ENCODE results near the gene BNC1. TPM values are rescaled to one million over a fixed set of nuclear protein-coding genes. Genes with fewer than 3 reads are reported as not detected.
A peak's percentile ranks its signal among the peaks of the same experiment; 100 is the strongest.
"Not testable (repeated sequence)": the region's sequence is repeated elsewhere in the genome, so short reads cannot be mapped to it uniquely, and the experiment has no call there.

The BNC1 gene
- total RNA-seq, 1 experiment from 2014 or later: 28.6 TPM

- peak overlapping the region; percentile 85 for H3K4me3 ChIP-seq
- H3K9me3 ChIP-seq: no peaks in the 10 kb centered on the region
- peak; percentile 29 for DNase-seq
- no peaks in the 10 kb centered on the region for H3K27me3 ChIP-seq
- H3K36me3 ChIP-seq: peaks cover 42% of the 10 kb centered on the region
Measured at GRCh38 chr15:83282776-83283137, 1.7 kb downstream of the BNC1 start.

GRCh38 chr15:83282141-83282540 is 2.3 kb downstream of the BNC1 start:
- Histone ChIP-seq H3K9me3 (no peaks in the 10 kb centered on the region), H3K27me3 (no peaks in the 10 kb centered on the region), H3K4me3 (peak overlapping the region; percentile 85), H3K36me3 (peaks cover 46% of the 10 kb centered on the region)
- DNase-seq: no peak

GRCh38 chr15:83278191-83278590 is 6.3 kb downstream of the BNC1 start:
- H3K36me3 ChIP-seq: peaks cover 53% of the 10 kb centered on the region
- DNase-seq: no peak
- no peak overlapping the region for H3K4me3 ChIP-seq
- H3K9me3 ChIP-seq: no peaks in the 10 kb centered on the region
- H3K27me3 ChIP-seq: no peaks in the 10 kb centered on the region

- no peaks in the 10 kb centered on the region for H3K27me3 ChIP-seq
- no peak for DNase-seq
- H3K4me3 ChIP-seq: no peak overlapping the region
- H3K36me3 ChIP-seq: peaks cover 42% of the 10 kb centered on the region
- H3K9me3 ChIP-seq: no peaks in the 10 kb centered on the region
Measured at GRCh38 chr15:83276661-83277060, 7.8 kb downstream of the BNC1 start.

DNA sequence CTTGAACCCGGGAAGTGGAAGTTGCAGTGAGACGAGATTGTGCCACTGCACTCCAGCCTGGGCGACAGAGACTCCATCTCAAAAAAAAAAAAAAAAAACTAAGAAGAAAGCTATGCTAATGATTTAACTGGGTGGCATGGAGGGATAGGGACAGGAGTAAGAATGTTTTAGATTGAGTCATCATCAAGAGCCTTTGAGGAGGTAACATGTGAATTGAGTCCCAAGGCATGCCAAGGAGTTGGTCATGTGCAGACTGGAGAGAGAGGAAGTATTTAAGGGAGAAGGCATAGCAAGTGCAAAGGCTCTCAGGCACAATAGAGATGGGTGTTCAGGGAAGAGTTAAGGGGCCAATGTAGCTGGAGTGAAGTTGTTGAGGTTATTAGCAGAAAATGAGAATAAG is 9.1 kb downstream of the BNC1 start:
- H3K36me3 ChIP-seq: peaks cover 40% of the 10 kb centered on the region
- peak; percentile 30 for DNase-seq

GRCh38 chr15:83270176-83270575 is 14.3 kb downstream of the BNC1 start:
- peaks cover 51% of the 10 kb centered on the region for H3K36me3 ChIP-seq
- no peaks in the 10 kb centered on the region for H3K27me3 ChIP-seq
- no peak for DNase-seq
- no peak overlapping the region for H3K4me3 ChIP-seq
- no peaks in the 10 kb centered on the region for H3K9me3 ChIP-seq

More for the DNA sequence above, 9.1 kb downstream of the BNC1 start:
- Histone ChIP-seq H3K27me3 (no peaks in the 10 kb centered on the region), H3K4me3 (no peak overlapping the region), H3K9me3 (no peaks in the 10 kb centered on the region)

DNA sequence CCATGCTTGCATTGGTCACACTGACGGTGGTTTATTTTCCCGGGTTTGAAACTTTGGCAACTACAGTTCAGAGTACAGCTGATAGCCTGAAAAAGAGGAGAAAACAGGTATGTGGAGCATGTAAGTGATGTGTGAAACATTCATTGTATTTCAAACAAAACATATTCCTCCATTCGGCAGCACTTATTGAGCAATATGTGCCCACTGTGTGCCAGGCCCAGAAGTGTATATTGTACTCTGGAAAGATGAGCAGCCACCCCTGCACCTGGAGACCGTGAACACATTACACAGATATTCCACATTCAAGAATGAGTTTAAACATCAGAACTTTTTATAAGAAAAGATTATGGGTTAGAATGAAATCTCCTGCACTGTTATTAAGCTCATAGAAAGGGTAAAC is 16.3 kb downstream of the BNC1 start:
- Histone ChIP-seq H3K27me3 (no peaks in the 10 kb centered on the region), H3K36me3 (peaks cover 69% of the 10 kb centered on the region)
- no peak for DNase-seq

DNA sequence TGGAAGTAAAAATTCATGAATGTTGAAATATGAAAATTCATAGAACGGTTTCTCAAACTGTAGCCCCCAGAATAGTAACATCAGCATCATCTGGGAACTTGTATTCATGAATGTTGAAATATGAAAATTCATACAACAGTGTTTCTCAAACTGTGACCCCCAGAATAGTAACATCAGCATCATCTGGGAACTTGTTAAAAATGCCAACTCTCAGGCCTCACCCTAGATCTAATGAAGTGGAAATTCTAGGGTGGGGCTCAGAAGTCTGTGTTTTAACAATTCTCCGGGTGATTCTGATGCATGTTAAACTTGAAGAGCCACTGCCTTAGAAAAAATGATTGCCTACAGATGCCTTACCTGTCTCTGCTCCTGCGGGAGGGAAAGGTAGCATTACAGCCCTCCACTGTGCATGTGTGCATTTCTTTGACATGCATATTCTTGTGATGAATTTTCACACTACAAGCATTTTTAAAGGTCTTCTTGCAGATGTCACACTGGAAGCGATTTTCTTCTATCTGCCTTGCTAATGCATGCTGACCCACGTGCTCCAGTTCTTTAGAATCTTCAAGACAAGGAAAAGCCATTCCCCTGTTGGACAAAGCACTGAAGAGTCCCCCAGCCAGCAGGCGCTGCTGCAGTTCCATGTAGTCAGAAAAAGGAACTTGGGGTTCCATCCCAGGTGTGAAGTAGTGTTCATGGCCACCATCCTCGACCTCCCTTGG is 21.7 kb downstream of the BNC1 start:
- no peaks in the 10 kb centered on the region for H3K9me3 ChIP-seq

More for the DNA sequence above, 16.3 kb downstream of the BNC1 start:
- H3K9me3 ChIP-seq: no peaks in the 10 kb centered on the region
- H3K4me3 ChIP-seq: no peak overlapping the region

DNA sequence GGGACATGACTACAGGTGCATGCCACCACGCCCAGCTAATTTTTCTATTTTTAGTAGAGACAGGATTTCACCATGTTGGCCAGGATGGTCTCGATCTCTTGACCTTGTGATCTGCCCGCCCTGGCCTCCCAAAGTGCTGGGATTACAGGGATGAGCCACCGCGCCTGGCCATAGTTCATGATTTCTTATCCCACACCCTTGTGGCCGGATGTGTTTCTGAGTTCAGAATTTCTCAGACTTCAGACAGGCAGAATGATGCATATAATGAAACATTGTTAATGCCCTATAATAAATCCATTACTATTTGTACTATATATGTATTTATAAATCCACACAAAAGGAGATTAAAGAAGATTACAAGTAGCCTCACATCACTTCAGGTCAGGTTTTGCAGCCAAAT is 22.3 kb downstream of the BNC1 start:
- peaks cover 97% of the 10 kb centered on the region for H3K36me3 ChIP-seq
- DNase-seq, H3K9me3 ChIP-seq, H3K4me3 ChIP-seq, H3K27me3 ChIP-seq: not testable (repeated sequence)

More for the DNA sequence above, 21.7 kb downstream of the BNC1 start:
- DNase-seq: no peak
- no peaks in the 10 kb centered on the region for H3K27me3 ChIP-seq
- H3K36me3 ChIP-seq: peaks cover 97% of the 10 kb centered on the region
- H3K4me3 ChIP-seq: no peak overlapping the region

GRCh38 chr15:83250781-83251180 is 33.7 kb downstream of the BNC1 start:
- Histone ChIP-seq H3K9me3 (peaks cover under 1% of the 10 kb centered on the region; the same call in 1 of the 2 replicates), H3K27me3 (peaks cover 18% of the 10 kb centered on the region), H3K36me3 (peaks cover 5% of the 10 kb centered on the region), H3K4me3 (no peak overlapping the region)
- DNase-seq: no peak

DNA sequence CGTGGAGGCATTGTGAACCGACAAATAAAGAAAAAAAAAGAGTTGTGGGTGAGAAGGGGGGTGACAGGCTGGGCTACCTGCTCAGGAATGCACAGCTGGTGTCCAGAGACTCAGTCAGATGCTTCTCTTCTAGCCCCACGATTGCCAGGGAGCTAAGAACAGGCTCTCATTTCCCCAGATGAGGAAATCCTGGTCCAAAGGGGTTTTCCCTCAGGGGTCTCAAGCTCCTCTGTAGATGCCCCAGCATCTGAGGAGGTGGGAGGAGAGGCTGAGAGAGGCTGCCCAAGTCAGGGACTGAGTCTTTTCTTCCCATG is 35.5 kb downstream of the BNC1 start:
- H3K9me3 ChIP-seq: peaks cover 8% of the 10 kb centered on the region; the same call in 1 of the 2 replicates
- peaks cover 24% of the 10 kb centered on the region for H3K27me3 ChIP-seq
- no peak for DNase-seq
- H3K4me3 ChIP-seq: no peak overlapping the region
- no peaks in the 10 kb centered on the region for H3K36me3 ChIP-seq

DNA sequence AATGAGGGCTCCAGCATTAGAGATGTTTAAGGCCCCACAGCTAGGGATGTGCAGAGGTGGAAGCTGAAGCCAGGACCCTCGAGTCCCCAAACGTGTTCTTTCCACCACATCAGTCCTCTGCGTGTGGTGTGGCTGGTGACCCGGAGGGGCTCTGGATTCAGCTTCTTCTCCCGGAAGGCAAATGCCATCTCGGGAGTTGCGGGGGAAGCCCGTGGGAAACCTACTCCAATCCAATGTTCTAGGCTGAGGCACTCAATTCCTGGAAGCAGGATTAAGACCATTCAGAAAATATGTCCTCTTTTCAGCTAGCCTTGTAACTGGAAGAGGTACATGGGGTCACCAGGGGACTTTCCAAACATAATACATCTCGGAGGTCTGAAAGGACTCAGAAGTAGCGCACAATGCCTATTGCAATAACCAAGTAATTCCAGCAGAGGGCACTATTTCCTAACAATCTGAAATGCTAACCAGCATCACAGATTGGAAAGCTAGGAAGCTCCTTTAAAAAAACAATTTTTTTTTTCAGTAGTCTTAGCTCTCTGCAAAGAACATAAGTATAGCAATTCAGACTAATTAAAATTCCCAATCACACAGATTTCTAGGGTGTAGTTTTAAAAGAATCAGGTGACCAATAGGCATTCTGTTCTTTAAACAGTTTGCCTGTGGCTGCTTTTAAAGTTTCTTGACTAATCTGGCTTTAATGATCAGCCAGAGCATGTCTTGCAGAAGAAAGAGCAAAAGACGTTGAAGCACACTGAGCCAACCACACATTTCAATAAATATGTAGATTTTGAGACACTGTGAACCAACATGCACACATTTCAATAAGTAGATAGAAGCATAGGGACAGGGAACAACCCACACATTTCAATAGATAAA is 36.1 kb downstream of the BNC1 start:
- Histone ChIP-seq H3K4me3 (no peak overlapping the region), H3K36me3 (no peaks in the 10 kb centered on the region), H3K9me3 (peaks cover 8% of the 10 kb centered on the region; the same call in 1 of the 2 replicates), H3K27me3 (peaks cover 26% of the 10 kb centered on the region)
- no peak for DNase-seq

DNA sequence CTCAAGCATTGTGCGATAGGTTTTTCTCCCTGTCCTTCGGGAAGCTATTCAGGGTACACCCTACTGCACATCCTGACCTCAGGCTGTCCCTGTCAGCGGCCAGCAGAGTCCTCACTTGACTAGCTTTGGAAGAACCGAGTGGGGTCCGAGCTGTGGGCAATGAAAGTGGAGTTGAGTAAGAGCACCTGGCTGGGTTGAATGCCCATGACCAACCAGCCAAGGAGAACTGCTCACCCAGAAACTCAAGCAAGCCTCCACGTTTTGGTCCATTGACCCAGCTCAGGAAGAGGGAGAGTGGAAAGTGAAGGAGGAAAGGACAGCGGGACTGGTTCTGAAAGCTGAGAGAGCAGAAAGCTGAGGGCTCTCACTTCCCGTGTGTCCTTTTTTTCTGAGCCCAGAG is 40.8 kb downstream of the BNC1 start:
- DNase-seq: no peak
- H3K27me3 ChIP-seq: peaks cover 31% of the 10 kb centered on the region
- H3K36me3 ChIP-seq: no peaks in the 10 kb centered on the region
- no peak overlapping the region for H3K4me3 ChIP-seq
- H3K9me3 ChIP-seq: peaks cover 8% of the 10 kb centered on the region; the same call in 1 of the 2 replicates

DNA sequence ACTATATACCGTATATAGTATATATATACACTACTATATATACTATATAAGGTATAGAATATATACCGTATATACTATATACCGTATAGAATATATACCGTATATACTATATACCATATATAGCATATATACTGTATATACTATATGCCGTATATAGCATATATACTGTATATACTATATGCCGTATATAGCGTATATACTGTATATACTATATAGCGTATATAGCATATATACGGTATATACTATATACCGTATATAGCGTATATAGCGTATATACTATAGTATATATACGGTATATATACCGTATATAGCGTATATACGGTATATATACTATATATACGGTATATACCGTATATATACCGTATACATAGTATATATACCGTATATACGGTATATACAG is 54.2 kb downstream of the BNC1 start:
- no peaks in the 10 kb centered on the region for H3K9me3 ChIP-seq
- H3K27me3 ChIP-seq: no peaks in the 10 kb centered on the region
- no peak for DNase-seq
- H3K4me3 ChIP-seq: no peak overlapping the region
- H3K36me3 ChIP-seq: no peaks in the 10 kb centered on the region

DNA sequence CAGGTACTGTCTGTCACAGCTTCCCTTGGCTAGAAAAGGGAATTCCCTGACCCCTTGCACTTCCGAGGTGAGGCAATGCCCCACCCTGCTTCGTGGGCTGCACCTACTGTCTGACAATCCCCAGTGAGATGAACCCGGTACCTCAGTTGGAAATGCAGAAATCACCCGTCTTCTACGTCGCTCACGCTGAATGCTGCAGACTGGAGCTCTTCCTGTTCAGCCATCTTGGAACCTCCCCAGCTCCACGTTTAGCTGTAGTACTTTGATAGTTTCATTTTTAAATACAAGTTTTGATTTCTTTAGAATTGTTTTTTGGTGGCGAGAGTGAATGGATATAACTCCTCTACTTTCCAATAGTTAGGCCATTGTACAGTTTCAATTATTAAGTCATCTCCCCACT is 59.0 kb downstream of the BNC1 start:
- no peak for DNase-seq
- Histone ChIP-seq H3K27me3 (no peaks in the 10 kb centered on the region), H3K4me3 (no peak overlapping the region), H3K9me3 (no peaks in the 10 kb centered on the region), H3K36me3 (no peaks in the 10 kb centered on the region)

- not testable (repeated sequence) for H3K27me3 ChIP-seq, H3K9me3 ChIP-seq, H3K36me3 ChIP-seq, H3K4me3 ChIP-seq, DNase-seq
Measured at GRCh38 chr15:83221781-83222180, 62.7 kb downstream of the BNC1 start.

DNA sequence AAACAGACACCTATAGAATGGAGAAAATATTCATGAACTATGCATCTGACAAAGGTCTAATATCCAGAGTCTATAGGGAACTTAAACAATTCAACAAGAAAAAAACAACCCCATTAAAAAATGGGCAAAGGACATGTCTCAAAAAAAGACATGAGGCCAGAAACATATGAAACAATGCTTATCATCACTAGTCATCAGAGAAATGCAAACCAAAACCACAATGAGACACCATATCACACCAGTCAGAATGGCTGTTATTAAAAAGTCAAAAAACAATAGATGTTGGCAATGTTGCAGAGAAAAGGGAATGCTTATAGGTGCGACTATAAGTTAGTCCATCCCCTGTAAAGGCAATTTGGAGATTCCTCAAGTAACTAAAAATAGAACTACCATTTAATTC is 65.4 kb downstream of the BNC1 start:
- Histone ChIP-seq H3K27me3 (no peaks in the 10 kb centered on the region), H3K4me3 (no peak overlapping the region), H3K36me3 (no peaks in the 10 kb centered on the region), H3K9me3 (no peaks in the 10 kb centered on the region)
- DNase-seq: no peak

DNA sequence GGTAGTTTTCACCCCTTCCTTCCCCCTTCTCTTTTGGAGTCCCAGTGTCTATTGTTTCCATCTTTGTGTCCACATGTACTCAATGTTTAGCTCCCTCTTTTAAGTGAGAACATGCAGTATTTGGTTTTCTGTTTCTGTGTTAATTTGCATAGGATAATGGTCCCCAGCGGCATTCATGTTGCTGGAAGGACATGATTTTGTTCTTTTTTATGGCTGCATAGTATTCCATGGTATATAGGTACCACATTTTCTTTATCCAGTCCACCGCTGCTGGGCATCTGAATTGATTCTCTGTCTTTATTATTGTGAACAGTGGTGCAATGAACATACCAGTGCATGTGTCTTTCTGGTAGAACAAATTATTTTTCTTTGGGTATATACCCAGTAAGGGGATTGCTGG is 69.2 kb downstream of the BNC1 start:
- DNase-seq: no peak
- Histone ChIP-seq H3K36me3 (no peaks in the 10 kb centered on the region), H3K4me3 (no peak overlapping the region), H3K27me3 (no peaks in the 10 kb centered on the region), H3K9me3 (no peaks in the 10 kb centered on the region)

All from MG63 (cell line).